GM04504 (cell line): Measurements from ENCODE around the gene ZSCAN21.
A peak's percentile ranks its signal among the peaks of the same experiment; 100 is the strongest.

ENCODE experiments used
- DNase-seq: peaks from one replicate; pipeline ENCODE4 v3.0.0-alpha.2; 2012; ENCODE audit warnings: low read depth

The ZSCAN21 gene

DNA sequence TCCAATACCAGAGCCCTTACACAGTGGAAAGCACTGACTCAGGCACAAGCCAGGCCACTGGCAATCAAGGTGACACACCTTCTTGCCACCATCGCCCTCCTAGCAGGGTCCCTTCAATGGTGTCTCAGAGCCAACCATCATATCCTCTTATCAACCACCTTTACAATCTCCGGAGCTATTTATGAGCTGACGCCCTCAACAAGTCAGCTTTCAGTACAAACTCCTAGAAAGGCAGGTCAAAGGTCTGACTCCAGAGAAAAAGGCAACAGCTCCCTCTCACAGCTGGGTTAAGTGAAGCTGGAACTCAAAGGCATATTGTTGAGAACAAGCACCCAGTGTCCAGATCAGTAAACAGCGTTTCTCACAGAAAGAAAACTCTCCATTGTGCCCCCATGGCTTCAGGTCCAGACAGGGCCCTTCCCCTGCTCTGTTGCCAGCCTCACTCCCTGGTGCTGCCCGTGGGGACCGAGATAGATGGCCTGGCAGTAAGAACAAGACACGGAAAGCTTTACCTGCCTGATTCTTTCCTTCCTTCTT lies 29.5 kb downstream of the ZSCAN21 start:
- no peak for DNase-seq

GRCh38 chr7:100080907-100081534 lies 31.4 kb downstream of the ZSCAN21 start:
- no peak for DNase-seq

DNA sequence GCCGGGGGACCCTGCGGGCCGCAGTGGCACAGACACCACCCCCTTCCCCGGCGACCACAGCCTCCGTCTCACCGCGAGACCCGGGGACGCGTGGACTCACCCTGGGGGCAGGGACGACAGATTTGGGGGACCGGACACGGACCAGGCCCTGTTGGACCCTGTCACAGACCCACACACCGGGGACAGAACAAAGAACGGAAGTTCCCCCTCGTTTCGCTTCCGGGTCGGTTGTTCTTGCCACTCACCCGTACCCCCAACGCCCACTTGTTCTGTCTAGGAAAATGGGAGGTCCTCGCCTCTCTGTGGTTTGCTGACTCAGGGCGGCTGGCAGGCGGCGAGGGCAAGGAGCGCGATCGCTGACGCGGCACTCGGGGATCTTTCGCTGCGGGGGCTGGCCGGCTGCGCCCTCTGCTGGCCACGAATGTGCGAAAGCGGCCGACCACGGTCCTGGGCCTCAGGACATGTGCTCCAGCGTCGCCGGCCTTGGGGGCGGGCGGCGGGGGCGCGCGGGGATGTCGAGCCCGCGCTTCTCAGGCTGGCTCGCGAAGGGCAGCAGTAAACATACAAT lies 32.0 kb downstream of the ZSCAN21 start, which contains the start of gene ZNF3:
ZNF3 (minus strand) TSS at position 189 of the 568 bp plus-strand sequence. CDS start 4,366 bp downstream, outside the sequence.
- peak; percentile 98 for DNase-seq

DNA sequence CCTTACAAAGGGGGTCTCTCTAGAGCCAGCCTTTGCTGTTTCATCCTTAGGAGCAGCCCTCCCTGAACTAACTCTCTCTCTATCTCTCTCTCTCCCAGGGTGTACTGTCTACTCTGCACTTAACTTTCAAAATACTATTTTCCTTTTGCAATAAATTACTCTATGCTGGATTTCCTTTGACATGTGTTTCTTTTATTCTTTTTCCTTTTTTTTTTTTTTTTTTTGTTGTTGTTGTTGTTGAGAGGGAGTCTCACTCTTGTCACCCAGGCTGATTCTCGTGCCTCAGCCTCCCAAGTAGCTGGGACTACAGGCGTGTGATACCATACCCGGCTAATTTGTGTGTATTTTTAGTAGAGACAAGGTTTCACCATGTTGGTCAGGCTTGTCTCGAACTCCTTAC lies 33.4 kb downstream of the ZSCAN21 start:
- no peak for DNase-seq

DNA sequence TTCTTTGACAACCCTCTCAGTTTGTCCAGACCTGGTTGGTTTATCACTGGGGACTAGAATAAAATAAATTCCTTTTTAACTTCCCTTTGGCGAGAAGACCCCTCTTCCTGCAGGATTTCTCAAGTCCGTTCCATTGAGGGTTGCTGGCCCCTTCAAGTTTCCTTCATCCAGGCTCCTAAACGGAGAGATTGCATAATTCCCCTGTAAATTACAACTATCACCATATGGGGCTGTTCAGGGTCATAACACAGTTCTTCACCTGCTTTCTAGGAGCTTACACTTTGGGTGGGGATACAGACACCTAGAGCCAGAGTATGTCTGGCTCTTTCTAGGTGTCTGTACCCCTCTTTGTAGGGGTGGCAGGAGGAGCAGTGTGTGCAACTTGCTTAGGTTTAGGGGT lies 35.9 kb downstream of the ZSCAN21 start:
- DNase-seq = no peak

DNA sequence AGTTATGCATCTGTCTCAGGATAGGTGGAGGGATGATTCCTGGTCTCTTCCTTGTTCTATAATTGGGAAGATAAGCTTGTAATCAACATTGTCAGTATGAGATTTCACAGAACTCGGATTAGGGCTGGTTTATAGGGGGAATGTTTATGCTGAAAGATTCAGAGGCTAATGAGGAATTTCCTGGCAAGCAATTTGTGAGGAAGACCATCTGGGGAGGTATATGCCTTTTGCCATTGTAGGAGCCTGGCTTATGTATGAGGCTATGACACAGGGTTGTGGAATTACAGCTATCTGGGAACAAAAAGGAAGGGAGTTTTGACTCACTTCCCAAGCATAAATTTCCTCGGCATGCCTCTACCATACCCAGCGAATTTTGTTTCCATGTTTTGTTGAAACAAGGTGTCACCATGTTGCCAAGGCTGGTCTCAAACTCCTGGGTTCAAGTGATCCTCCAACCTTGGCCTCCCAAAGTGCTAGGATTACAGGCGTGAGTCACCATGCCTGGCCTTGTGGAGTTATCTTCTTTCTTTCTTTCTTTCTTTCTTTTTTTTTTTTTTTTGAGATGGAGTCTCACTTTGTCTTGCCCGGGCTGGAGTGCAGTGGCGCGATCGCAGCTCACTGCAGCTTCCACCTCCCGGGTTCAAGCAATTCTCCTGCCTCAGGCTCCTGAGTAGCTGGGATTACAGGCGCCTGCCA lies 37.6 kb downstream of the ZSCAN21 start:
- DNase-seq = peak; percentile 97

- no peak for DNase-seq
These were observed 38.6 kb downstream of the ZSCAN21 start for GRCh38 chr7:100088095-100088620.

- peak; percentile 55 for DNase-seq
These were observed 39.3 kb downstream of the ZSCAN21 start, which contains the start of gene COPS6 for GRCh38 chr7:100088621-100089457. Gene COPS6 (plus strand): TSS chr7:100088969. CDS start chr7:100088991, 22 bp downstream.

DNA sequence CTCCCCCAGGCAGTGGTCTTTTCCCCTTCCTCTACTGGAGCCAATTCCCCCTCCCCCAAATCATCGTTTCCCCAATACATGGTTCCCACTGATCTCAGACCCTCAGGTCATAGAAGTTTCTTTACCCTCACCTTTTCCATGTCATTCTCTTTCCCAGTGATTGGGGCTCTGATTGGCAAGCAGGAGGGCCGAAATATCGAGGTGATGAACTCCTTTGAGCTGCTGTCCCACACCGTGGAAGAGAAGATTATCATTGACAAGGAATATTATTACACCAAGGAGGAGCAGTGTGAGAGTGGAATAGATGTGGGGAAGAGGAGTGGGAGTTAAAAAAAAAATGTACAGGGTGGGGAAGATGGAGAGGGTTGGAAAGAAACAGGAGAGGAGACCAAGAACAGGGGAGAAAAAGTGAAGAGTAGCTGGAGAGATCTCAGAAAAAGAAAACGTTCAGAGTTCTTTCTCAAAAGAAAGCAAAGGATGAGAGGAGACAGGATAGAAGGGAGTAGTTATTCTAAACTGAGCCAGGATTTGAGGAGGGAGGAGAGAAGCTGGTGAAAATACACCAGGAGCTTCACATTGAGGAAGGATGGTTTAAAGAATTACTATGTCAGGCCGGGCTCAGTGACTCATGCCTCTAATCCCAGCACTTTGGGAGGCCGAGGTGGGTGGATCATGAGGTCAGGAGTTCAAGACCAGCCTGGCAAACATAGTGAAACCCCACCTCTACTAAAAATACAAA lies 40.1 kb downstream of the ZSCAN21 start:
- DNase-seq = no peak

DNA sequence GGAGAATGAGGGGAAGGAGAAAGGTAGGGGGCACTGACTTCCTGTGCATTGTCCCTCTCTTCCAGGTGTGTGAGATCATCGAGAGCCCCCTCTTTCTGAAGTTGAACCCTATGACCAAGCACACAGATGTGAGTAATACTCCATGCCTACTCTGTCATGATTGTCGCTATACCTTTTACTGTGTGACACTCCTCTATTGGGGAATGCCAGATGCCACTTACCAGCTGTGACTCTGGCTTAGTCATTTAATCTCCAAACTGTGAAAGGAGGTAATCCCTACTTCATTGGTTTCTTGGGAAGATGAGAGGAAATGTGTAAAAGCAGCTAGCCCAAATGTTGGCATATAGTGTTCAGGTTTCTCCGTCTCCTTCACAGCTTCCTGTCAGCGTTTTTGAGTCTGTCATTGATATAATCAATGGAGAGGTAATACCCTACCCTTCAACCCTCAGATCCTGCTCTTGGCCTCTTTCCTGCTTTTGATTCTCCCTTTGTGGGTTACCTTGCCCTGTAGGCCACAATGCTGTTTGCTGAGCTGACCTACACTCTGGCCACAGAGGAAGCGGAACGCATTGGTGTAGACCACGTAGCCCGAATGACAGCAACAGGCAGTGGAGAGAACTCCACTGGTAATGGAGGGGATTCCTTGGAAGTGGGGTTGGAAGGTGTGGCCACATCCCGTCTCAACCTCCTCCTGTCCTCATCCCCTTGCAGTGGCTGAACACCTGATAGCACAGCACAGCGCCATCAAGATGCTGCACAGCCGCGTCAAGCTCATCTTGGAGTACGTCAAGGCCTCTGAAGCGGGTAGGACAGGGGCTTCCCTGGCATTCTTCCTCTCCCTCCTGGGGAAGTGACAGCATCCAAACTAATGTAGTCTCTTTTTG lies 41.2 kb downstream of the ZSCAN21 start:
- DNase-seq = no peak

DNA sequence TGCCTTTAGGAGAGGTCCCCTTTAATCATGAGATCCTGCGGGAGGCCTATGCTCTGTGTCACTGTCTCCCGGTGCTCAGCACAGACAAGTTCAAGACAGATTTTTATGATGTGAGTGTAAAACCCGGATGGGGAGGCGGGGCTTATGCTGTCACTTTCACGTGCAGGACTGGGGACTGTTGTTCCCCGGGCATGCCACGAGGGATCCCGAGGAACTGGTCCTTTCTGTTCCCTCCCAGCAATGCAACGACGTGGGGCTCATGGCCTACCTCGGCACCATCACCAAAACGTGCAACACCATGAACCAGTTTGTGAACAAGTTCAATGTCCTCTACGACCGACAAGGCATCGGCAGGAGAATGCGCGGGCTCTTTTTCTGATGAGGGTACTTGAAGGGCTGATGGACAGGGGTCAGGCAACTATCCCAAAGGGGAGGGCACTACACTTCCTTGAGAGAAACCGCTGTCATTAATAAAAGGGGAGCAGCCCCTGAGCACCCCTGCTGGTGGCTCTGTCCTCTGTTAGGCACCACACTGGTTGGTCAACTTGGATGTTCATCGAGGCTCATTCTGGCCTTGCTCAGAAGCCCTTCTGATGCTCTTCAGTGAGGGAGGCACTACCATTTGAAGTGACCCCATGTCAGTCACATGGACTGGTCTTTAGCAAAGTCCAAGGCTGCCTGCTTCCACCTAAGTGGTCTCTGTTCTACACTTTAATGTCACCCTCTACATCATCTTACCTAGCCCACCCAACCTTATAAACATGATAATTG lies 42.0 kb downstream of the ZSCAN21 start:
- DNase-seq = no peak

GRCh38 chr7:100093054-100093453 lies 43.5 kb downstream of the ZSCAN21 start:
- DNase-seq = no peak

- no peak for DNase-seq
These were observed 43.9 kb downstream of the ZSCAN21 start for GRCh38 chr7:100093498-100093897.

- DNase-seq = no peak
These were observed 44.4 kb downstream of the ZSCAN21 start for GRCh38 chr7:100093925-100094486.

- DNase-seq = no peak
These were observed 45.7 kb downstream of the ZSCAN21 start for GRCh38 chr7:100095289-100095688.

GRCh38 chr7:100095704-100096103 lies 46.1 kb downstream of the ZSCAN21 start:
- no peak for DNase-seq

GRCh38 chr7:100098913-100099312 lies 49.3 kb downstream of the ZSCAN21 start:
- no peak for DNase-seq

DNA sequence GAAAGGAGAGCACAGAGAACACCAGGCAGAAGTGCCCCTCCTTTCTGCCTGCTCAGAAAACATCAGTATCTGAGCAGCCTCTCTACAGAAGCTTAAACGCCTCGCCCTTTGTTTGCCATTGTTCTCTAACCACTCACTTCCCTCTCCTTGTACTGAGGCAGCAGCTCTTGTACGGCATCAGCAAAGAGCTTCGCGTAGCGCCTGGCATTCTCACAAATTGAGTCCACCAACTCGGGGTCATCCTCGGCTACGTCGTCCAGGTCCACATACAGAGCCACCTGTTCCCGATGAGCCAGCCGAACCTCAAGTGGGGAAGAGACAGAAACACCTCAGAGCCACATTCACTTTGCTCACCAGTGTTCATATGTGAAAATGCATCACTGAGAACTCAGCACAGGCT lies 49.9 kb downstream of the ZSCAN21 start:
- DNase-seq = no peak

DNA sequence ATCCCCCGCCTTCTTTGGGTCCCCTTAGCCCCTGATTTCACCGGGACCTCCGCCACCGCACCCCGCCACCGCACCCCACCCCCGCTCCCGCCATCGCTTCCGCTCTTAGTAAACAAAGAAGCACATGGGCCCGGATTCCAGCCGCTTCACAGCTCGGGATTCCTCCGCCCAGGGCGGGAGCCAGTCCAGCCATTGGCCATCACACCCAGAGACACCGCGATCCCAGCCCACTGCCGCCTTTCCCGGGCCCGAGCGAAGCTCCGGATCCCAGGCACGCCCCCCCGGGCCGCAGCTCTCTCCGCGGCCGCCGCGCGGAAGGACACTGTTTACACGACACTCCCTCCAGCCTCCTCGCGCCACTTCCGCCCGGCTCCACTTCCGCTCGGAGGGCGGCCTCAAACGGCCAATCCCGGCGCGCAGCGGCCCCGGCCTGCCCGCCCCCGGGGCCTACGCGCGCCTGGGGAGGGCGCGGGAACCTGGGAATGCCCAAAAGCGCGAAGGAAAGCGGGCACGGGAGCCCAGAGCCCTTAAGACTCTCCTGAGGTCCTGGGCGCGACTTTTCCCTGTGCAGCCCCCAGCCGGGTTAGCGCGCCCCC lies 50.9 kb downstream of the ZSCAN21 start:
- DNase-seq = peak; percentile 96
